Measurements from ENCODE around the gene INCA1.

Gene INCA1

DNA sequence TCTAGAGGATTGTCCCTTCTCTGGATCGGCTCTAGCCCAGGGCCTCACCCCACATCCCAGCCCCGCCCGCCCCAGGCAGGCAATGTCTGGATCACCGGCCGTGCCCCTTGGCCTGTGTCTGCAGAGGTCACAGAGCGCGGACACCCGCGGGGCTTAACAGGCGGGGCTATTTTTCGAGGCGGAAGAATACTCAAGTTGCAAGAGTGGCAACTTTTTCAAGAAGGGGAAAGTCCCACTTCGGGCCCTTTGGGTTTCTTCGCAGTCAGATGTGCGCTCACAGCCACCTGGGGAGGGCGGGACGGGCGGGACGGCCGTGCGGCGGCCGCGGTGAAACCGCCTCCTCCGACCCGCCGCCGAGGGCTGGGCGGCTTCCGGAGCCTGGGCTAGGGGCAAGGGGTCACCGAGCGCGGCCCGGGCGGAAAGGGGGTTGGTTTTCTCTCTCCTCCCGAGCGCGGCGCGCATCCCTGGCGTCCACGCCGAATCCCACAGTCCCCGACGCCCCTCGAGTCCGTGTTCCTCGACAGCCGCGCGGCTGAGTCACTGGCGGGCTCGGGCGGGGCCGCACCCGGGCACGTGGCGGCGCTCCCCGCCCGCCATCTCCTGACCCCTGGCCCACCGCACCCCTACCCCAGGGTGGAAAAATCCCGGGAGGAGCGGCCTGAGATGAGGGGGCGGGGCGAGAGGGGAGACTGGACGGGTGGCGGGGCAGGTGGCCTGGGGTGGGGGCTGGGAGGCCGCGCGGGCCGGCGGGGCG is 47.8 kb downstream of the INCA1 start:
- Histone ChIP-seq H3K36me3 (ENCODE audit: low read length) (peaks cover 11% of the 10 kb centered on the region; the same call in 1 of the 2 replicates), H3F3A (ENCODE audit: insufficient read depth) (peaks cover 44% of the 10 kb centered on the region), H3K4me2 (ENCODE audit: low read depth, low read length, poor library complexity, severe bottlenecking) (peak overlapping the region; percentile 98), H2AFZ (ENCODE audit: low read depth, low read length, severe bottlenecking) (peak overlapping the region; percentile 63), H3K27me3 (ENCODE audit: low read length) (no peaks in the 10 kb centered on the region), H3K79me2 (ENCODE audit: insufficient read depth, low read length) (peaks cover 31% of the 10 kb centered on the region), H3K9me2 (replicated peaks; ENCODE audit: insufficient read depth, low read length) (no peaks in the 10 kb centered on the region), H3K27ac (ENCODE audit: low read depth, low read length) (peak overlapping the region; percentile 100), H4K20me1 (ENCODE audit: low read depth, low read length) (peaks cover 3% of the 10 kb centered on the region; the same call in 1 of the 2 replicates), H3K9me3 (ENCODE audit: insufficient read depth, low read length) (no peaks in the 10 kb centered on the region), H3K9ac (ENCODE audit: low read length) (peak overlapping the region; percentile 100), H3K4me3 (ENCODE audit: insufficient read depth, low read length, poor library complexity, severe bottlenecking) (peak overlapping the region; percentile 100)
- no peak for TF ChIP-seq EZH2phosphoT487 (conservative IDR thresholded peaks at IDR 0.05; ENCODE audit: low read length)
- TF ChIP-seq, protein P1, sequence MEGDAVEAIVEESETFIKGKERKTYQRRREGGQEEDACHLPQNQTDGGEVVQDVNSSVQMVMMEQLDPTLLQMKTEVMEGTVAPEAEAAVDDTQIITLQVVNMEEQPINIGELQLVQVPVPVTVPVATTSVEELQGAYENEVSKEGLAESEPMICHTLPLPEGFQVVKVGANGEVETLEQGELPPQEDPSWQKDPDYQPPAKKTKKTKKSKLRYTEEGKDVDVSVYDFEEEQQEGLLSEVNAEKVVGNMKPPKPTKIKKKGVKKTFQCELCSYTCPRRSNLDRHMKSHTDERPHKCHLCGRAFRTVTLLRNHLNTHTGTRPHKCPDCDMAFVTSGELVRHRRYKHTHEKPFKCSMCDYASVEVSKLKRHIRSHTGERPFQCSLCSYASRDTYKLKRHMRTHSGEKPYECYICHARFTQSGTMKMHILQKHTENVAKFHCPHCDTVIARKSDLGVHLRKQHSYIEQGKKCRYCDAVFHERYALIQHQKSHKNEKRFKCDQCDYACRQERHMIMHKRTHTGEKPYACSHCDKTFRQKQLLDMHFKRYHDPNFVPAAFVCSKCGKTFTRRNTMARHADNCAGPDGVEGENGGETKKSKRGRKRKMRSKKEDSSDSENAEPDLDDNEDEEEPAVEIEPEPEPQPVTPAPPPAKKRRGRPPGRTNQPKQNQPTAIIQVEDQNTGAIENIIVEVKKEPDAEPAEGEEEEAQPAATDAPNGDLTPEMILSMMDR (IDR thresholded peaks at IDR 0.05; ENCODE audit: insufficient read depth, low read length, poor library complexity, severe bottlenecking), result no peak

GRCh38 chr17:4948931-4949320 is 48.4 kb downstream of the INCA1 start:
- Histone ChIP-seq H3K27ac (ENCODE audit: low read depth, low read length) (peak overlapping the region; percentile 100), H3K27me3 (ENCODE audit: low read length) (no peaks in the 10 kb centered on the region), H3K4me3 (ENCODE audit: insufficient read depth, low read length, poor library complexity, severe bottlenecking) (peak overlapping the region; percentile 100), H2AFZ (ENCODE audit: low read depth, low read length, severe bottlenecking) (no peak overlapping the region), H3F3A (ENCODE audit: insufficient read depth) (peaks cover 49% of the 10 kb centered on the region), H4K20me1 (ENCODE audit: low read depth, low read length) (peaks cover 3% of the 10 kb centered on the region; the same call in 1 of the 2 replicates), H3K4me2 (ENCODE audit: low read depth, low read length, poor library complexity, severe bottlenecking) (peak overlapping the region; percentile 98), H3K9me2 (replicated peaks; ENCODE audit: insufficient read depth, low read length) (no peaks in the 10 kb centered on the region), H3K9me3 (ENCODE audit: insufficient read depth, low read length) (no peaks in the 10 kb centered on the region), H3K36me3 (ENCODE audit: low read length) (peaks cover 11% of the 10 kb centered on the region; the same call in 1 of the 2 replicates), H3K79me2 (ENCODE audit: insufficient read depth, low read length) (peaks cover 31% of the 10 kb centered on the region), H3K9ac (ENCODE audit: low read length) (peak overlapping the region; percentile 100)
- TF ChIP-seq EZH2phosphoT487 (conservative IDR thresholded peaks at IDR 0.05; ENCODE audit: low read length), result no peak
- TF ChIP-seq, protein P1 (IDR thresholded peaks at IDR 0.05; ENCODE audit: insufficient read depth, low read length, poor library complexity, severe bottlenecking), result no peak

DNA sequence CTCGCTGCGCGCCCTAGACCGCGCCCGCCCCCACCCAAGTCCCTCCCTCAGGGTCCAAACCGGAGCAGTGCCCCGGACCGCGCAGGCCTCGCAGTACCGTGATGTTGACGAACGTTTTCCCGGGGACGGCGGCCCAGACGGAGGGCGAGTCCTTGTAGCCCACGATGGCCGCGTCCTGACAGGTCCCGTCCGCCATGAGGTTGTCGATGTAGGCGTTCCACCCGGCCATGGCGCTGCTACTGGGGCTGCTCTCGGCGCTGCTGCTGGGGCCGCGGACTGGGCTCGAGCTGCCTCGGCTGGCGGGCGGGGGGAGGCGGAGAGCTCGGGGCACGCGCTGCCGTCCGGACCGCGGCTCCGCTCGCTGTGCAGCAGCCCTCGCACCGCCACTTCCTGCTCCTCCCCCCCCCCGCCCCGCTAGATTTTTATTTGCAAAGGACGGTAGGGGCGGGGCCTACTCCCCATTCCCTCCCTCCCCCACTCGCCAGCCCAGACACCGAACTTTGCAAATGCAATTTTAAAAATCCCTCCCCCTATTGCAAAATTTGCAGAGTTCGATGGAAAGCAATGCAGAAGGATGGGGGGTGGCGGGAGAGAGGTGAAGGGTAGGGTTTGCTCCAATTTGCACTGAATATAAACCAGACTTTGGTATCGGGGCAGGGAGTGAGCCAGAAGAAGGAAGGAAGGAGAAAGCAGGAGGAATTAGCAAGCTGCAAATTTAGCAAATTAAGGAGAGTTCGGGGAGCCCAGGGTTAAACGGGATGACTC is 49.0 kb downstream of the INCA1 start, which contains the start of gene PFN1:
Gene PFN1 (minus strand): TSS at position 365 of the 765 bp plus-strand sequence. CDS start 136 bp downstream, at position 229.
- H3K36me3 ChIP-seq (ENCODE audit: low read length), result peaks cover 11% of the 10 kb centered on the region; the same call in 1 of the 2 replicates
- H3K9me2 ChIP-seq (replicated peaks; ENCODE audit: insufficient read depth, low read length), result no peaks in the 10 kb centered on the region
- H2AFZ ChIP-seq (ENCODE audit: low read depth, low read length, severe bottlenecking), result no peak within 1 kb of the TSS
- TF ChIP-seq, protein P1 (IDR thresholded peaks at IDR 0.05; ENCODE audit: insufficient read depth, low read length, poor library complexity, severe bottlenecking), result no peak
- no peak for TF ChIP-seq EZH2phosphoT487 (conservative IDR thresholded peaks at IDR 0.05; ENCODE audit: low read length)
- peaks cover 3% of the 10 kb centered on the region; the same call in 1 of the 2 replicates for H4K20me1 ChIP-seq (ENCODE audit: low read depth, low read length)
- H3F3A ChIP-seq (ENCODE audit: insufficient read depth), result peaks cover 54% of the 10 kb centered on the region
- H3K4me3 ChIP-seq (ENCODE audit: insufficient read depth, low read length, poor library complexity, severe bottlenecking), result peak within 1 kb of the TSS; percentile 100
- H3K27ac ChIP-seq (ENCODE audit: low read depth, low read length), result peak within 1 kb of the TSS; percentile 100
- H3K4me2 ChIP-seq (ENCODE audit: low read depth, low read length, poor library complexity, severe bottlenecking), result peak within 1 kb of the TSS; percentile 98
- no peaks in the 10 kb centered on the region for H3K27me3 ChIP-seq (ENCODE audit: low read length)
- H3K79me2 ChIP-seq (ENCODE audit: insufficient read depth, low read length), result peaks cover 36% of the 10 kb centered on the region
- peak within 1 kb of the TSS; percentile 100 for H3K9ac ChIP-seq (ENCODE audit: low read length)
- no peaks in the 10 kb centered on the region for H3K9me3 ChIP-seq (ENCODE audit: insufficient read depth, low read length)
